Left colon (tissue), 2 donors: ENCODE measurements around the gene HIPK2. TPM values are rescaled to one million over a fixed set of nuclear protein-coding genes. Genes with fewer than 3 reads are reported as not detected.
A peak's percentile ranks its signal among the peaks of the same experiment; 100 is the strongest.

Experiments used
- ATAC-seq: fragments of 200-7000 bp; cut with Tn5 transposase; one replicate; pipeline ENCODE4 v1.9.1; 2020; ENCODE audit warnings: mild to moderate bottlenecking, moderate library complexity
- DNase-seq, 2 donors: peaks; one replicate each; pipeline ENCODE4 v3.0.0-alpha.2; 2020
- intact Hi-C, 2 donors: fragments of 100-400 bp; cut with DNase I in 1 of 2; cut with micrococcal nuclease in 1 of 2; formaldehyde crosslinking; loops; one replicate each; pipeline versions ENCODE4 v1.11.2 to v1.14.0; 2022; cut with DNase I, micrococcal nuclease
- total RNA-seq, 2 donors: library from RNA; stranded (reverse); fragmentation: NEBNext Ultra II Directional; extraction: Animal tissue kit (Norgen Biotek cat#: 25700); gene quantifications; one replicate each; pipeline ENCODE4 v1.2.1, GENCODE V29; 2021
- donor health status: DM: no; HTN: no; CAD: no.
- donor health status: DM: yes; HTN: yes; CAD: no.

HIPK2 gene
- total RNA-seq, 2 donors from 2014 or later, result 36.4 to 37.8 TPM

- intact Hi-C loops, result no loop called here
- ATAC-seq, result no peak
These were observed 108.4 kb downstream of the HIPK2 start for GRCh38 chr7:139669106-139670061.

GRCh38 chr7:139667377-139667776 is 110.4 kb downstream of the HIPK2 start:
- no peak for ATAC-seq
- DNase-seq, result no peak
- intact Hi-C loops, result no loop called here

More at GRCh38 chr7:139669106-139670061, 108.4 kb downstream of the HIPK2 start:
- no peak for DNase-seq

- no peak for DNase-seq
- intact Hi-C loops, result no loop called here
- no peak for ATAC-seq
These were observed 111.3 kb downstream of the HIPK2 start for GRCh38 chr7:139666501-139666900.

GRCh38 chr7:139664434-139664833 is 113.4 kb downstream of the HIPK2 start:
- intact Hi-C loops, result no loop called here
- ATAC-seq (no peak), DNase-seq (no peak)

- no peak for ATAC-seq
- no peak for DNase-seq
- intact Hi-C loops, result no loop called here
These were observed 114.1 kb downstream of the HIPK2 start for GRCh38 chr7:139663608-139664177.

GRCh38 chr7:139661903-139662302 is 115.9 kb downstream of the HIPK2 start:
- ATAC-seq, result no peak
- intact Hi-C loops, result no loop called here
- no peak for DNase-seq

- ATAC-seq, result peak; percentile 44
- intact Hi-C loops, result no loop called here
- DNase-seq, result no peak
These were observed 116.8 kb downstream of the HIPK2 start for GRCh38 chr7:139661043-139661440.

- ATAC-seq, result peak; percentile 79
- intact Hi-C loops, result no loop called here
- DNase-seq, result peak; percentile 34 to 51
These were observed 117.3 kb downstream of the HIPK2 start for GRCh38 chr7:139660317-139661042.

GRCh38 chr7:139659922-139660316 is 117.9 kb downstream of the HIPK2 start:
- DNase-seq, result no peak
- intact Hi-C loops, result no loop called here
- ATAC-seq, result peak; percentile 19

- ATAC-seq, result no peak
- DNase-seq, result no peak
- intact Hi-C loops, result no loop called here
These were observed 118.7 kb downstream of the HIPK2 start for GRCh38 chr7:139658908-139659675.

GRCh38 chr7:139658296-139658695 is 119.5 kb downstream of the HIPK2 start:
- DNase-seq (no peak), ATAC-seq (no peak)
- intact Hi-C loops, result no loop called here

- ATAC-seq (no peak), DNase-seq (no peak)
- intact Hi-C loops, result no loop called here
These were observed 120.1 kb downstream of the HIPK2 start for GRCh38 chr7:139657725-139658124.

GRCh38 chr7:139656387-139656786 is 121.4 kb downstream of the HIPK2 start:
- ATAC-seq, result no peak
- intact Hi-C loops, result no loop called here
- DNase-seq, result no peak

GRCh38 chr7:139655305-139655704 is 122.5 kb downstream of the HIPK2 start:
- intact Hi-C loops, result no loop called here
- no peak for ATAC-seq

GRCh38 chr7:139654276-139655181 is 123.3 kb downstream of the HIPK2 start:
- no peak for ATAC-seq
- intact Hi-C loops, result no loop called here
- DNase-seq, result no peak

More at GRCh38 chr7:139655305-139655704, 122.5 kb downstream of the HIPK2 start:
- DNase-seq, result no peak

- intact Hi-C loops, result no loop called here
- no peak for DNase-seq
- ATAC-seq, result no peak
These were observed 125.9 kb downstream of the HIPK2 start for GRCh38 chr7:139651914-139652313.

- ATAC-seq, result no peak
These were observed 126.5 kb downstream of the HIPK2 start for GRCh38 chr7:139651308-139651707.

More at GRCh38 chr7:139651308-139651707, 126.5 kb downstream of the HIPK2 start:
- intact Hi-C loops, result no loop called here
- DNase-seq, result no peak
